Measurements from ENCODE around the gene AHR.

DNA sequence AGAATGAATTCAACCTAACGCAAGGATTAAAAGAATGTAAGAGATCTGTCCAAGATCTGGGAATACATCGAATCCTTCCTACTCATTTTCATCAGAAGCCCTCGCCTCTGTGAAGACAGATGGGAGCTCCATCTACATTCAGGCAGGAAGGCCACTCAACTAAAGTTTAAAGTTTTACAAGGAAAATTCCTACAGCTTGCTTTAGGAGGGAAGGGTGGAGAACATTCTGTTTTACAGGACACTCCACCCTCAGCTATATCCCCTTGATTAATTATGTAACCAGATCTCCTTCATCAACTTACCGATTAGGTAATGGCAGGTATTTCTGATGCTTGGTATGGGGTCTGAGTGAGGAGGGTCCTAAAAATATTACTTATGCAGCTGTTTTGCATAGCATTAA lies 5.6 kb upstream of the AHR start:
- TF ChIP-seq, protein P1, sequence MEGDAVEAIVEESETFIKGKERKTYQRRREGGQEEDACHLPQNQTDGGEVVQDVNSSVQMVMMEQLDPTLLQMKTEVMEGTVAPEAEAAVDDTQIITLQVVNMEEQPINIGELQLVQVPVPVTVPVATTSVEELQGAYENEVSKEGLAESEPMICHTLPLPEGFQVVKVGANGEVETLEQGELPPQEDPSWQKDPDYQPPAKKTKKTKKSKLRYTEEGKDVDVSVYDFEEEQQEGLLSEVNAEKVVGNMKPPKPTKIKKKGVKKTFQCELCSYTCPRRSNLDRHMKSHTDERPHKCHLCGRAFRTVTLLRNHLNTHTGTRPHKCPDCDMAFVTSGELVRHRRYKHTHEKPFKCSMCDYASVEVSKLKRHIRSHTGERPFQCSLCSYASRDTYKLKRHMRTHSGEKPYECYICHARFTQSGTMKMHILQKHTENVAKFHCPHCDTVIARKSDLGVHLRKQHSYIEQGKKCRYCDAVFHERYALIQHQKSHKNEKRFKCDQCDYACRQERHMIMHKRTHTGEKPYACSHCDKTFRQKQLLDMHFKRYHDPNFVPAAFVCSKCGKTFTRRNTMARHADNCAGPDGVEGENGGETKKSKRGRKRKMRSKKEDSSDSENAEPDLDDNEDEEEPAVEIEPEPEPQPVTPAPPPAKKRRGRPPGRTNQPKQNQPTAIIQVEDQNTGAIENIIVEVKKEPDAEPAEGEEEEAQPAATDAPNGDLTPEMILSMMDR (IDR thresholded peaks at IDR 0.05) = no peak
- no peak for TF ChIP-seq POLR2A (IDR thresholded peaks at IDR 0.05)

Measured in upper lobe of left lung (tissue), 4 donors.